Endothelial cell of umbilical vein (primary cell): Measurements from ENCODE around the gene PLXNA4. TPM values are rescaled to one million over a fixed set of nuclear protein-coding genes. Genes with fewer than 3 reads are reported as not detected.

ENCODE experiments used
- BruUV-seq: library from RNA; stranded (reverse); fragments of 400-500 nt; replicated peaks from 2 replicates; lab custom pipeline; 2021; lab: Mats Ljungman, UMichigan
- CTCF ChIA-PET: fragments of 300-600, 350-600 bp; sonication (Branson Sonifier 250); formaldehyde crosslinking; loops from one replicate; lab custom pipeline; 2021; ENCODE audit warnings: antibody characterized with exemption, inconsistent platforms; lab: Charles Lee
- POLR2A ChIA-PET: fragments of 300-600, 350-600 bp; sonication (Branson Sonifier 250); formaldehyde crosslinking; loops from one replicate; lab custom pipeline; 2021; ENCODE audit warnings: antibody characterized with exemption, inconsistent platforms; lab: Charles Lee
- DNase-seq: peaks from one replicate; pipeline ENCODE4 v3.0.0-alpha.2; 2011; ENCODE audit warnings: low read depth, low spot score
- FAIRE-seq: peaks from 2 replicates; lab custom pipeline; 2011; peaks lifted over from hg19 to GRCh38; lab: Jason Lieb, UNC
- H2AFZ ChIP-seq: 2 replicates; pipeline ENCODE4 v1.6.0; 2012; ENCODE audit warnings: low read depth, low read length, control low read depth, inconsistent platforms
- H3K27ac ChIP-seq: 2 replicates; pipeline ENCODE4 v1.5.1; 2011; ENCODE audit warnings: low read depth, mild to moderate bottlenecking, control low read depth, low read length, moderate library complexity; ENCODE audit not compliant: insufficient read depth
- H3K27me3 ChIP-seq, 2 experiments: 2 replicates each; pipeline versions ENCODE4 v1.6.0 to v1.6.1; 2011; ENCODE audit warnings: low read length in 2 of 2, mixed read lengths in 1 of 2; ENCODE audit not compliant: control insufficient read depth in 2 of 2, insufficient read depth in 2 of 2
- H3K36me3 ChIP-seq, 2 experiments: 2 replicates in 1 of 2; 3 replicates in 1 of 2; pipeline ENCODE4 v1.5.1; 2011; ENCODE audit warnings: low read length in 2 of 2, mild to moderate bottlenecking in 1 of 2, moderate library complexity in 1 of 2; ENCODE audit not compliant: control insufficient read depth in 2 of 2, insufficient read depth in 2 of 2; ENCODE audit errors: extremely low read depth in 1 of 2
- H3K4me1 ChIP-seq: 3 replicates; pipeline ENCODE4 v1.5.1; 2011; ENCODE audit warnings: mild to moderate bottlenecking, low read length; ENCODE audit not compliant: control insufficient read depth, insufficient read depth; ENCODE audit errors: extremely low read depth
- H3K4me2 ChIP-seq: 2 replicates; pipeline ENCODE4 v1.6.1; 2011; ENCODE audit warnings: low read length, control low read depth, mixed read lengths; ENCODE audit not compliant: insufficient read depth
- H3K4me3 ChIP-seq, 3 experiments: fragments of 200-600 bp in 1 of 3; sonication (generic), shearing (Covaris generic) in 1 of 3; replicated peaks in 1 of 3; 2 replicates each; pipeline ENCODE4 v1.5.1; 2011 to 2016; ENCODE audit warnings: control low read depth in 3 of 3, low read length in 3 of 3, mild to moderate bottlenecking in 2 of 3, inconsistent platforms in 1 of 3, low read depth in 1 of 3, moderate library complexity in 1 of 3; ENCODE audit not compliant: insufficient read depth in 1 of 3
- H3K79me2 ChIP-seq: 2 replicates; pipeline ENCODE4 v1.6.0; 2012; ENCODE audit warnings: low read length, inconsistent platforms; ENCODE audit not compliant: control insufficient read depth, insufficient read depth
- H3K9ac ChIP-seq: replicated peaks from 2 replicates; pipeline ENCODE3; 2011; ENCODE audit warnings: low read length, control low read depth; ENCODE audit not compliant: insufficient read depth; ENCODE audit errors: extremely low read depth
- H3K9me1 ChIP-seq: replicated peaks from 3 replicates; pipeline ENCODE4 v1.6.0; 2011; ENCODE audit warnings: mild to moderate bottlenecking, low read length; ENCODE audit not compliant: control insufficient read depth, insufficient read depth; ENCODE audit errors: extremely low read depth
- H3K9me3 ChIP-seq: replicated peaks from 2 replicates; pipeline ENCODE4 v1.5.1; 2012; ENCODE audit warnings: low read length, inconsistent platforms; ENCODE audit not compliant: control insufficient read depth, insufficient read depth
- H4K20me1 ChIP-seq: replicated peaks from 2 replicates; pipeline ENCODE3; 2011; ENCODE audit warnings: mild to moderate bottlenecking, low read length; ENCODE audit not compliant: control insufficient read depth, insufficient read depth; ENCODE audit errors: extremely low read depth
- EZH2 ChIP-seq: IDR thresholded peaks from 2 replicates; pipeline ENCODE4 v1.6.1; 2012; ENCODE audit warnings: borderline replicate concordance, low read depth, mild to moderate bottlenecking, moderate library complexity, low read length, inconsistent platforms; ENCODE audit not compliant: severe bottlenecking
- FOS ChIP-seq: IDR thresholded peaks from 2 replicates; pipeline ENCODE4 v1.6.1; 2011; ENCODE audit warnings: mild to moderate bottlenecking, low read length, moderate library complexity, borderline replicate concordance; ENCODE audit not compliant: insufficient read depth
- GATA2 ChIP-seq: IDR thresholded peaks from 2 replicates; pipeline ENCODE4 v1.7.0; 2011; ENCODE audit warnings: low read depth, mild to moderate bottlenecking, moderate library complexity, mixed read lengths, low read length; ENCODE audit not compliant: insufficient read length, insufficient read depth
- JUN ChIP-seq: IDR thresholded peaks from 2 replicates; pipeline ENCODE4 v1.6.1; 2011; ENCODE audit warnings: borderline replicate concordance, low read depth; ENCODE audit not compliant: insufficient read length, insufficient read depth
- MAX ChIP-seq: IDR thresholded peaks from 2 replicates; pipeline ENCODE4 v1.6.1; 2011; ENCODE audit not compliant: insufficient read depth, insufficient read length
- MYC ChIP-seq: IDR thresholded peaks from one replicate; pipeline ENCODE4 v1.6.1; 2011; ENCODE audit warnings: mild to moderate bottlenecking, low read depth, low read length
- POLR2A ChIP-seq: IDR thresholded peaks from 2 replicates; pipeline ENCODE4 v1.6.1; 2012; ENCODE audit warnings: low read depth, mild to moderate bottlenecking, control low read depth, low read length
- POLR2AphosphoS5 ChIP-seq: IDR thresholded peaks from 2 replicates; pipeline ENCODE4 v1.6.1; 2012; ENCODE audit warnings: low read depth, mild to moderate bottlenecking, control low read depth, low read length, moderate library complexity; ENCODE audit not compliant: insufficient read depth
- dilution Hi-C: fragments of 300-500 bp; cut with MboI; formaldehyde crosslinking; loops from one replicate; pipeline ENCODE4 v1.15.0; 2019; ENCODE audit warnings: low sequenced_read_pairs; ENCODE audit not compliant: extremely low pct_ligation_motif_present
- intact Hi-C: fragments of 100-400 bp; cut with micrococcal nuclease; formaldehyde crosslinking; loops from one replicate; pipeline ENCODE4 v1.10.0; 2022
- polyA plus RNA-seq, 4 experiments: library from polyadenylated mRNA; depleted of rRNA in 3 of 4; stranded (reverse) in 3 of 4; unstranded in 1 of 4; fragments of >200 nt; gene quantifications; 2 replicates each; pipeline versions ENCODE4 v1.2.1 to v1.2.3, GENCODE V29; 2011 to 2012; ENCODE audit warnings: missing spikeins in 1 of 4
- total RNA-seq: library from RNA; stranded (reverse); gene quantifications from 2 replicates; pipeline ENCODE4 v1.2.3, GENCODE V29; 2021
- TF ChIP-seq, protein P1 (sequence below), 2 donors: IDR thresholded peaks; 1 replicate in 1 of 2; 2 replicates in 1 of 2; pipeline ENCODE4 v1.5.1; 2011; ENCODE audit warnings: low read length in 2 of 2, mild to moderate bottlenecking in 2 of 2, moderate library complexity in 2 of 2, control low read depth in 1 of 2, inconsistent platforms in 1 of 2, low read depth in 1 of 2; ENCODE audit not compliant: insufficient read depth in 1 of 2; ENCODE audit errors: extremely low read depth in 1 of 2

The PLXNA4 gene
- total and polyA plus RNA-seq, 2 donors (not counting 3 experiments of a cell fraction or from before 2014, with no cell fraction given), result 12.1 to 20.4 TPM

GRCh38 chr7:132239422-132239994 is 336.8 kb downstream of the PLXNA4 start:
- ChIA-PET POLR2A (interaction anchor here (0.6 kb wide), 1 partner anchor 1016 kb away, joined by 3 read pairs; no protein-coding TSS in a partner anchor), CTCF (no interaction called here)
- Histone ChIP-seq H3K9ac (no peak overlapping the region), H4K20me1 (no peaks in the 10 kb centered on the region), H3K4me1 (peaks cover 4% of the 10 kb centered on the region), H3K27ac (no peak overlapping the region), H3K9me3 (no peaks in the 10 kb centered on the region), H2AFZ (no peak overlapping the region), H3K27me3 (no peaks in the 10 kb centered on the region), H3K4me3 (no peak overlapping the region), H3K4me2 (no peak overlapping the region), H3K79me2 (no peaks in the 10 kb centered on the region), H3K9me1 (no peaks in the 10 kb centered on the region), H3K36me3 (peaks cover 0 to 8% of the 10 kb centered on the region in 2 experiments)
- no TSS peak for BruUV-seq
- FAIRE-seq, result no peak
- dilution Hi-C loops, result no loop called here
- intact Hi-C loops, result no loop called here
- TF ChIP-seq, protein P1, sequence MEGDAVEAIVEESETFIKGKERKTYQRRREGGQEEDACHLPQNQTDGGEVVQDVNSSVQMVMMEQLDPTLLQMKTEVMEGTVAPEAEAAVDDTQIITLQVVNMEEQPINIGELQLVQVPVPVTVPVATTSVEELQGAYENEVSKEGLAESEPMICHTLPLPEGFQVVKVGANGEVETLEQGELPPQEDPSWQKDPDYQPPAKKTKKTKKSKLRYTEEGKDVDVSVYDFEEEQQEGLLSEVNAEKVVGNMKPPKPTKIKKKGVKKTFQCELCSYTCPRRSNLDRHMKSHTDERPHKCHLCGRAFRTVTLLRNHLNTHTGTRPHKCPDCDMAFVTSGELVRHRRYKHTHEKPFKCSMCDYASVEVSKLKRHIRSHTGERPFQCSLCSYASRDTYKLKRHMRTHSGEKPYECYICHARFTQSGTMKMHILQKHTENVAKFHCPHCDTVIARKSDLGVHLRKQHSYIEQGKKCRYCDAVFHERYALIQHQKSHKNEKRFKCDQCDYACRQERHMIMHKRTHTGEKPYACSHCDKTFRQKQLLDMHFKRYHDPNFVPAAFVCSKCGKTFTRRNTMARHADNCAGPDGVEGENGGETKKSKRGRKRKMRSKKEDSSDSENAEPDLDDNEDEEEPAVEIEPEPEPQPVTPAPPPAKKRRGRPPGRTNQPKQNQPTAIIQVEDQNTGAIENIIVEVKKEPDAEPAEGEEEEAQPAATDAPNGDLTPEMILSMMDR (IDR thresholded peaks at IDR 0.05; ENCODE audit: extremely low read depth in 1 of 2, insufficient read depth in 1 of 2, low read depth in 1 of 2, low read length in 2 of 2), result no peak
- TF ChIP-seq EZH2, result no peak
- no peak for TF ChIP-seq POLR2AphosphoS5
- no peak for TF ChIP-seq MYC
- TF ChIP-seq POLR2A, result no peak
- TF ChIP-seq MAX, result no peak
- TF ChIP-seq GATA2, result no peak
- TF ChIP-seq JUN, result no peak
- no peak for TF ChIP-seq FOS
- no peak for DNase-seq
